Endothelial cell (in vitro differentiated cells): ENCODE results near the gene GRM2. TPM values are rescaled to one million over a fixed set of nuclear protein-coding genes. Genes with fewer than 3 reads are reported as not detected.

ENCODE experiments used
- DNase-seq: peaks from one replicate; pipeline ENCODE4 v3.0.0; 2021; ENCODE audit warnings: low spot score
- H3K27ac Mint-ChIP-seq: one replicate; pipeline ENCODE4 v1.8.0; 2021; ENCODE audit warnings: mixed read lengths, inconsistent platforms; ENCODE audit not compliant: unreplicated experiment
- H3K27me3 Mint-ChIP-seq: one replicate; pipeline ENCODE4 v1.8.0; 2021; ENCODE audit warnings: mild to moderate bottlenecking, moderate library complexity, mixed read lengths, inconsistent platforms; ENCODE audit not compliant: unreplicated experiment
- H3K36me3 Mint-ChIP-seq: one replicate; pipeline ENCODE4 v1.8.0; 2021; ENCODE audit warnings: mild to moderate bottlenecking, low read depth, mixed read lengths, inconsistent platforms; ENCODE audit not compliant: unreplicated experiment
- H3K4me1 Mint-ChIP-seq: one replicate; pipeline ENCODE4 v1.8.0; 2021; ENCODE audit warnings: mild to moderate bottlenecking, mixed read lengths, inconsistent platforms; ENCODE audit not compliant: unreplicated experiment
- H3K4me3 Mint-ChIP-seq: one replicate; pipeline ENCODE4 v1.8.0; 2021; ENCODE audit warnings: mild to moderate bottlenecking, mixed read lengths, inconsistent platforms; ENCODE audit not compliant: unreplicated experiment
- H3K9me3 Mint-ChIP-seq: one replicate; pipeline ENCODE4 v1.8.0; 2021; ENCODE audit warnings: mixed read lengths, inconsistent platforms; ENCODE audit not compliant: unreplicated experiment
- CTCF ChIP-seq: fragments of 200-600 bp; sonication (generic); IDR thresholded peaks from one replicate; pipeline ENCODE4 v1.5.0; 2021; ENCODE audit warnings: antibody characterized with exemption; ENCODE audit not compliant: unreplicated experiment
- total RNA-seq: library from RNA; stranded (reverse); fragmentation: NEBNext Ultra II Directional; extraction: Animal tissue kit (Norgen Biotek cat#: 25700); gene quantifications from one replicate; pipeline ENCODE4 v1.2.1, GENCODE V29; 2021; ENCODE audit not compliant: unreplicated experiment

Gene GRM2
- total RNA-seq, 1 donor from 2014 or later, result 0.97 TPM

DNA sequence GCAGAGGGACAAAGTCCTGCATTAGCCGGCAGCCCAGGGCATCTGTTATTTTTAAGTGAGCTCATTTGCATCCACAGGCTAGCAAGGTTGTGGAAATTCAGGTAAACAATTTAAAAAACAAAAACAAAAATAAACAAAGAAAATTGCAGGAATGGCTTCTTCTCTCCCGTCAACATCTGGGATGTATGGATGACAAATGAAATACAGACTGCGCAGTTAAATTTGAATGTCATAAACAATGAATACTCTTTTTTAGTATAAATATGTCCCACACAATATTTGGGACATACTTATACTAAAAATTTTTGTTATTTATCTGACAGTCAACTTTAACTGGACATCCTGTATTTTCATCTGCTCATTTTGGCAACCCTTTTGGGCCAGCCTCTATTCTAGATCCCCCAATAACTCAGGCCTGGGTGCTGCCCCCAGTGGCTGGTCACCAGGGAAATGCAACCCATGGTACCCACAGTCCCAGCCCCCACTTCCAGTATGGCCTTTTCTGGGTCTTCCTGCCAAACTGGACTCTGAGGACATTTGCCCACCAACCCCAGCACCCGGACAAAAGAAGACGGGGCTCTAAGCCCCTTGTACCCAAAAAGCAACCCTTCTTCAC, 12.7 kb downstream of the GRM2 start:
- Mint-ChIP-seq H3K27ac (peak overlapping the region; percentile 72), H3K4me3 (no peak overlapping the region), H3K4me1 (peaks cover 17% of the 10 kb centered on the region), H3K36me3 (peaks cover 3% of the 10 kb centered on the region), H3K9me3 (no peaks in the 10 kb centered on the region), H3K27me3 (peaks cover 2% of the 10 kb centered on the region)
- peak; percentile 7 for TF ChIP-seq CTCF
- no peak for DNase-seq

DNA sequence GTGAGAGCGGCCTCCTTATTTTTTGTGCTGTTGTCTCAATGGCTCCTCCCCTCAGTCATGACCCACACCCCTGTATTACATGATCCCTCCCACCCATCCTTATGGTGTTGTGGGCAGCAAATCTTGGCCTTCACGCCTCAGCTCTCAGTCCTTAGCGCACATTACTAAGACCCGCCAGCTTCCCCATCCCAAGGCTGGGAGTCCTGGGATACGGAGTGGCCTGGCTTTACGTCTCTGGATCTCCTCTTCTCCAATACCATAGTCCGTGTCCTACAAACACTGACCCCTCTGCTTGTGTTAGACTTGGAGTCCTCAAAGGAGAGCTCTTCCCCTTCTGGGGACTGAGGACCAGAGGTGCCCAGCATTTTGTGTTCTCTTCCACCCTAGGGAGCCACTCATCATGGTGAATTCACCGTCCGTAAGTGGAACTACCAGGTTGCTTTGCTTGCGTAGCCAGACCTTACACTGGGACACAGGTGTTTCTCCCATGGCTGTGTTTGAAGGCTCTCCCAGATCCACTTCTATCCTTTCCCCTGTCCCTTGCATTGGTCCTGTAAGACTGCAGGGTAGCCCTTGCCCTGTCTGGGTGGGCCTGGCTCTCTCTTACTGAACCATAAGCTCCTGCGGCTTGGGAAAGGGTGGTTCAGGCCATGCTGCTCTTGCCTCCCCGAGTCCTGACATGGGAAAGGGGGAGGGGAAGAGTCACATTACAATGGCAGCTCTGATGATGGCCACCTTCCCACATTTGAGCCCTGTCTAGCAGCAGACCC, 13.6 kb downstream of the GRM2 start:
- TF ChIP-seq CTCF, result no peak
- DNase-seq, result no peak
- Mint-ChIP-seq H3K27me3 (no peaks in the 10 kb centered on the region), H3K4me3 (peak overlapping the region; percentile 49), H3K9me3 (no peaks in the 10 kb centered on the region), H3K36me3 (no peaks in the 10 kb centered on the region), H3K27ac (peak overlapping the region; percentile 78), H3K4me1 (peaks cover 17% of the 10 kb centered on the region)

- no peak for DNase-seq
- TF ChIP-seq CTCF, result no peak
- Mint-ChIP-seq H3K4me3 (no peak overlapping the region), H3K27ac (no peak overlapping the region), H3K27me3 (no peaks in the 10 kb centered on the region), H3K9me3 (no peaks in the 10 kb centered on the region), H3K4me1 (peaks cover 17% of the 10 kb centered on the region), H3K36me3 (no peaks in the 10 kb centered on the region)
Observed at GRCh38 chr3:51721062-51721745, 14.3 kb downstream of the GRM2 start.

DNA sequence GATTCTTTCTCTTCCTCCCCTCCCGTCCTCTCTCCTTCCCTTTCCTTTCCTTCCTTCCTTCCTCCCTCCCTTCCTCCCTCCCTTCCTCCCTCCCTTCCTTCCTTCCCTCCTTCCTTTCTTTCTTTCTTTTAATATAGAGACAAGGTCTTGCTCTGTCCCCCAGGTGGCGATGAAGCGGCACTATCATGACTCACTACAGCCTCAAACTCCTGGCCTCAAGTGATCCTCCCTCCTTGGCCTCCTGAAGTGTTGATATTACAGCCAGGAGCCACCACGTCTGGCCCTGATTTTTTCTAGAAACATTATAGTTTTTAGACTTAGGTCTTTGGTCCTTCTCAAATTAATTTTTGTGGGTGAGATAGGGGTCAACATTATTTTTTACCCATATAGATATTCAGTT, 15.5 kb downstream of the GRM2 start:
- H3K4me3 Mint-ChIP-seq, result no peak overlapping the region
- no peaks in the 10 kb centered on the region for H3K27me3 Mint-ChIP-seq
- H3K9me3 Mint-ChIP-seq, result no peaks in the 10 kb centered on the region
- H3K36me3 Mint-ChIP-seq, result no peaks in the 10 kb centered on the region
- no peak overlapping the region for H3K27ac Mint-ChIP-seq
- no peak for DNase-seq
- H3K4me1 Mint-ChIP-seq, result peaks cover 17% of the 10 kb centered on the region
- no peak for TF ChIP-seq CTCF

DNA sequence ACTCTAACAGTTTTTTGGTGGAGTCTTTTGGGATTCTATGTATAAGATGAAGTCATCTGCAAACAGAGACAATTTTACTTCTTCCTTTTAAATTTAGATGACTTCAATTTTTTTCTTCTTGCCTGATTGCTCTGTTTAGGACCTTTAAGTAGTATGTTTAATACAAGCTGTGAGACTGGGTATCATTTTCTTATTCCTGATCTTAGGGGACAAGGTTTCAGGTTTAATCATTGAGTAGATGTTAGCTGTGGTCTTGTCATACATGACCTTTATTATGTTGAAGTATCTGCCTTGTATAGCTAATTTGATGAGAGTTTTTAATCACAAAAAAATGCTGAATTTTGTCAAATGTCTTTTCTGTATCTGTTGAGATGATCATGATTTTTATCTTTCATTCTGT, 20.6 kb downstream of the GRM2 start:
- H3K4me1 Mint-ChIP-seq, result no peaks in the 10 kb centered on the region
- no peak for DNase-seq
- H3K9me3 Mint-ChIP-seq, result no peaks in the 10 kb centered on the region
- H3K4me3 Mint-ChIP-seq, result no peak overlapping the region
- no peaks in the 10 kb centered on the region for H3K27me3 Mint-ChIP-seq
- H3K36me3 Mint-ChIP-seq, result no peaks in the 10 kb centered on the region
- H3K27ac Mint-ChIP-seq, result no peak overlapping the region
- no peak for TF ChIP-seq CTCF
